SW 1271 (cell line): Measurements from ENCODE around the gene TRAIP.
"Not testable (repeated sequence)": the region's sequence is repeated elsewhere in the genome, so short reads cannot be mapped to it uniquely, and the experiment has no call there.

Source experiments
- DNase-seq, 2 experiments: peaks; one replicate each; lab custom pipeline; 2025; lab: John Stamatoyannopoulos, UW

TRAIP gene

GRCh38 chr3:49823131-49823530, 33.2 kb downstream of the TRAIP start:
- not testable (repeated sequence) for DNase-seq

- peak in 1 of 2 experiments; percentile 12 for DNase-seq
Measured at GRCh38 chr3:49813497-49814174, 42.7 kb downstream of the TRAIP start, which contains the start of gene UBA7. Gene UBA7, minus strand, starts transcription at chr3:49813953. Its CDS starts 166 bp downstream, at chr3:49813787.

- DNase-seq: no peak
Measured at GRCh38 chr3:49812916-49813496, 43.4 kb downstream of the TRAIP start.

GRCh38 chr3:49807431-49808114, 48.8 kb downstream of the TRAIP start:
- no peak for DNase-seq

GRCh38 chr3:49806850-49807249, 49.5 kb downstream of the TRAIP start:
- DNase-seq: no peak

GRCh38 chr3:49805897-49806701, 50.3 kb downstream of the TRAIP start:
- no peak for DNase-seq

- no peak for DNase-seq
Measured at GRCh38 chr3:49805367-49805782, 51.0 kb downstream of the TRAIP start.

- DNase-seq: no peak
Measured at GRCh38 chr3:49804141-49805041, 52.0 kb downstream of the TRAIP start.

GRCh38 chr3:49803465-49804140, 52.8 kb downstream of the TRAIP start:
- DNase-seq: peak in 1 of 2 experiments; percentile 37

- DNase-seq: peak; percentile 58
Measured at GRCh38 chr3:49802719-49803464, 53.5 kb downstream of the TRAIP start, which contains the start of gene INKA1. Gene INKA1, plus strand, starts transcription at chr3:49803261. Its CDS starts 132 bp downstream, at chr3:49803393.

- DNase-seq: no peak
Measured at GRCh38 chr3:49801160-49801559, 55.2 kb downstream of the TRAIP start.

GRCh38 chr3:49799761-49800160, 56.6 kb downstream of the TRAIP start, which contains the start of gene CDHR4:
Gene CDHR4, minus strand, starts transcription at chr3:49799873. Its CDS starts 61 bp downstream, at chr3:49799812.
- DNase-seq: peak in 1 of 2 experiments; percentile 4

- DNase-seq: no peak
Measured at GRCh38 chr3:49799105-49799504, 57.3 kb downstream of the TRAIP start.

- DNase-seq: no peak
Measured at GRCh38 chr3:49794926-49795905, 61.1 kb downstream of the TRAIP start.

- DNase-seq: no peak
Measured at GRCh38 chr3:49794431-49794830, 61.9 kb downstream of the TRAIP start.

GRCh38 chr3:49793486-49794085, 62.8 kb downstream of the TRAIP start:
- no peak for DNase-seq

GRCh38 chr3:49792371-49793150, 63.8 kb downstream of the TRAIP start:
- no peak for DNase-seq
